ENCODE measurements around the gene RALGAPA1.
"Not testable (repeated sequence)": the region's sequence is repeated elsewhere in the genome, so short reads cannot be mapped to it uniquely, and the experiment has no call there.

RALGAPA1 gene

DNA sequence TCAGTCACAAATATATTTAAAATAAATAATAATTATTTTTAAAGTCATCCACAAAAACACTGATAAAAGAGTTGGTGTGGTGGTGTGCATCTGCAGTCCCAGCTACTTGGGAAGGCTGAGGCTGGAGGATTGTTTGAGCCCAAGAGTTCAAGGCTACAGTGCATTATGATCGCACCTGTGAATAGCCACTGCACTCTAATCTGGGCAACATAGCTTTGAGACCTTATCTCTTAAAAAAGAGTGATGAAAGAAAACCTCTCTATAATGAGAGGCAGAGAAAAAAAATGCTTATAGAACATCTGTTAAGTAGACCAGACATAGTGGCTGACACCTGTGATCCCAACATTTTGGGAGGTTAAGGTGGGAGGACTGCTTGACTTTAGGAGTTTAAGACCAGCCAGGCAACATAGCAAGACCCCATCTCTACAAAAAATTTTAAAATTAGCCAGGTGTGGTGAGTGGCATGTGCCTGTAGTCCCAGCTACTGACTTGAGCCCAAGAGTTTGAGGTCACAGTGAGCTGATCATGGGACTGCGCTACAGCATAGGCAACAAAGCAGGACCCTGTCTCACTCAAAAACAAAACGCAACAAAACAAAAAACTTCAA is 50.5 kb downstream of the RALGAPA1 start:
- Mint-ChIP-seq H3K36me3 (peaks cover 37% of the 10 kb centered on the region), H3K27me3 (no peaks in the 10 kb centered on the region), H3K9me3 (ENCODE audit: low read depth) (no peaks in the 10 kb centered on the region), H3K27ac (no peak overlapping the region), H3K4me3 (no peak overlapping the region), H3K4me1 (ENCODE audit: low read depth) (no peaks in the 10 kb centered on the region)

- no peak overlapping the region for H3K27ac Mint-ChIP-seq
- peaks cover 33% of the 10 kb centered on the region for H3K36me3 Mint-ChIP-seq
Observed at GRCh38 chr14:35754671-35755070, 54.4 kb downstream of the RALGAPA1 start.

GRCh38 chr14:35752380-35752779 is 56.7 kb downstream of the RALGAPA1 start:
- Mint-ChIP-seq H3K27me3 (no peaks in the 10 kb centered on the region), H3K27ac (no peak overlapping the region), H3K9me3 (ENCODE audit: low read depth) (no peaks in the 10 kb centered on the region), H3K4me3 (no peak overlapping the region), H3K36me3 (peaks cover 30% of the 10 kb centered on the region), H3K4me1 (ENCODE audit: low read depth) (peaks cover 2% of the 10 kb centered on the region)

More at GRCh38 chr14:35754671-35755070, 54.4 kb downstream of the RALGAPA1 start:
- no peaks in the 10 kb centered on the region for H3K4me1 Mint-ChIP-seq (ENCODE audit: low read depth)
- no peak overlapping the region for H3K4me3 Mint-ChIP-seq
- H3K9me3 Mint-ChIP-seq (ENCODE audit: low read depth), result no peaks in the 10 kb centered on the region
- no peaks in the 10 kb centered on the region for H3K27me3 Mint-ChIP-seq

DNA sequence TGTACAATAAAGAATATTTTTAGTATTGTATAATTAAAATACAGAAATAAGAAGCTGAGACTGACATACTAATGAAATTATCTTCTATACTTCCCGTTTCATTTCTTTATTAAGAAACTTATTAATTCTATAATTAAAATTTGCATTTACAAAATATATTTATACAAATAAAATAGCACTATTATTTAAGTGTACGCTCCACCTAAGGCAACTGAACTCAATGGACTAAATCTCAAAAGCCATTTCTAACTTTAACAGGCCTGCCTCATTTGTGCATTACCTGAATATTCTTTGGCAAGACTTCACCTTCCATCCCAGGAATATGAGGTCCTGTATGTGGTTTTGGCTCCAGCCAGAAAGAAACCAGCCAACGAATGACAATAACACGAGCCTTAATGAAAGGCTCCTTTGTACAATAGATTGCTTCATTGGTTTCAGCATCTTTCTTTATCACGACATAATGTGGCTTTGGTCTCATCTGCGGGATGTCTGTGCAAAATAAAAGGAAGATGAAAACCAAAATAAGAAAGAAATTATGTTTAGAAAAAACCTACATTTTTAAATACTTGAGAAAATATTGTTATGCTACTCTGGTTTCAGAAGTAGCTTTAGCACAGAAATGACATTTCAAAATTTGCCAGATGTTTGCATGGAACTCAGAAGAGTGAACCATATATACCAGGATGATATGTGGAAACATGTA is 58.7 kb downstream of the RALGAPA1 start:
- no peak overlapping the region for H3K27ac Mint-ChIP-seq
- no peaks in the 10 kb centered on the region for H3K9me3 Mint-ChIP-seq (ENCODE audit: low read depth)
- peaks cover 2% of the 10 kb centered on the region for H3K4me1 Mint-ChIP-seq (ENCODE audit: low read depth)
- H3K4me3 Mint-ChIP-seq, result no peak overlapping the region
- no peaks in the 10 kb centered on the region for H3K27me3 Mint-ChIP-seq
- H3K36me3 Mint-ChIP-seq, result peaks cover 17% of the 10 kb centered on the region

DNA sequence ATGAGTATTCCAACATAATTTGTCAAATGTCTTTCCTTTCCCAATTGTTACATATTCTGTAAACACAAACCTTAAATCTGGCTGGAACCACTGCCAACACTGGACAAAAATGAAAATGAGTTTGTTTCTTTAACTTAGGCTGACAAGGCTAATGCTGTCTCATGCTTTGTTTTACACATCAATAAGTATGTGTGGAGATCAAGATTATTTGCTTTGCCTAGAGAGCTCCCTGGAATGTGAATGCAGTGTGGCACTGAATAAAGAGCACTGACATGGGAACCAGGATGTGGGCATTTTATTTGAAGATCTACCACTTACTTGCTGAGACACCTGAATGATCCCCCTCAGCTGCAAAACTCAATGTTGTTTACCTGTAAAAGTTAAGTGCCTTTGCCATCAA is 61.7 kb downstream of the RALGAPA1 start:
- no peak overlapping the region for H3K4me3 Mint-ChIP-seq
- H3K9me3 Mint-ChIP-seq (ENCODE audit: low read depth), result no peaks in the 10 kb centered on the region
- H3K36me3 Mint-ChIP-seq, result peaks cover 2% of the 10 kb centered on the region
- no peak overlapping the region for H3K27ac Mint-ChIP-seq
- H3K4me1 Mint-ChIP-seq (ENCODE audit: low read depth), result peaks cover 3% of the 10 kb centered on the region
- no peaks in the 10 kb centered on the region for H3K27me3 Mint-ChIP-seq

- no peak overlapping the region for H3K27ac Mint-ChIP-seq
- peaks cover 9% of the 10 kb centered on the region for H3K36me3 Mint-ChIP-seq
- H3K4me1 Mint-ChIP-seq (ENCODE audit: low read depth), result peaks cover 6% of the 10 kb centered on the region
- no peak overlapping the region for H3K4me3 Mint-ChIP-seq
- no peaks in the 10 kb centered on the region for H3K9me3 Mint-ChIP-seq (ENCODE audit: low read depth)
- no peaks in the 10 kb centered on the region for H3K27me3 Mint-ChIP-seq
Observed at GRCh38 chr14:35742442-35742841, 66.7 kb downstream of the RALGAPA1 start.

- Mint-ChIP-seq H3K27me3 (no peaks in the 10 kb centered on the region), H3K4me3 (no peak overlapping the region), H3K9me3 (ENCODE audit: low read depth) (no peaks in the 10 kb centered on the region), H3K27ac (no peak overlapping the region), H3K36me3 (peaks cover 11% of the 10 kb centered on the region), H3K4me1 (ENCODE audit: low read depth) (peaks cover 6% of the 10 kb centered on the region)
Observed at GRCh38 chr14:35742032-35742371, 67.1 kb downstream of the RALGAPA1 start.

DNA sequence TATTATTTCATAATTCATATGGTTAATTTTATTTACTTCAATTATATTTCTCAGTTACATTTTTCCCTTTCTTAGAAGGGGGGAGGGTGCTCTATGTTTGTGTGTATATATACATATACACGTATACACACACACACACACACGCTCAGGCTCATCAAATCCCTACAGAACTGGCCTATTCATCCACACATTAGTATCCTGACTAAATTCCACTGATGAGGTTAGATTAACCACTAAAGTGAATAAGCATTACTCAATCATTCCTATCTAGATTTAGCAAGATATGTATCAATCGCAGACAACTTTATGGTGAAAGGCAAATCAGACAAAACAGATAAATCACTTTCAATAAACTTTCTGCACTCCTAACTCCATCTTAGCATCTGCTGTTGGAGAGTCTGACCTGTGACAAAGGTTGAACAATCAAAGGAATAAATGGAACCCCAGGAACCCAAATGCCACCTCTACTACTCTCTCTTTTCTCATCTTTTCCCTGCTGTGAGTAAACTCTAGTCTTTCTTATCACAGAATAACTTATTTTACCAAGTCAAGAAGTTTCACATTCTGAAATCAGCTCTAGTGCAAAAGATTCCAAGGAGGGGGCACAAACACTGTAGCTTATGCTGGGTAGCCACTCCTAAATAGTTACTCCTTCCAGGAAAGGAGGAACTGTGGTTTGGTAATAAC is 67.6 kb downstream of the RALGAPA1 start:
- Mint-ChIP-seq H3K27ac (peak overlapping the region; percentile 13), H3K4me3 (no peak overlapping the region), H3K27me3 (no peaks in the 10 kb centered on the region), H3K4me1 (ENCODE audit: low read depth) (peaks cover 6% of the 10 kb centered on the region), H3K9me3 (ENCODE audit: low read depth) (no peaks in the 10 kb centered on the region), H3K36me3 (peaks cover 14% of the 10 kb centered on the region)

DNA sequence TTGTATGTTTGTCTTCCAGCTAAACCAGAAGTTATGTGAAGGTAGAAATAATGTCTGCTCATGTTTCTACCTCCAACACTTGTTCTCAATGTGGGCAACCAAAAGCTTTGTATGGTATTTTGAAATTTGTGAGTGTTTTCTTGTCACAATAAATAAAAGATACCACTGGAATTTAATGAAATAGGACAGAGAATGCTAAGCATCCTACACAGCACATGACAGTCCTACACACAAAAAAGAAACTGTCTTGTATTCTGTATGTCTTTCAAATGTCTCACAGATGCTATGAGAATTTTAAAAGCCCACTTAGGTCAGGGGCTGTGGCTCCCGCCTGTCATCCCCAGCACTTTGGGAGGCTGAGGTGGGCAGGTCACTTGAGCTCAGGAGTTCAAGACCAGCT is 68.9 kb downstream of the RALGAPA1 start:
- Mint-ChIP-seq H3K4me1 (ENCODE audit: low read depth) (peaks cover 6% of the 10 kb centered on the region), H3K4me3 (no peak overlapping the region), H3K27me3 (no peaks in the 10 kb centered on the region), H3K9me3 (ENCODE audit: low read depth) (no peaks in the 10 kb centered on the region), H3K36me3 (peaks cover 24% of the 10 kb centered on the region), H3K27ac (no peak overlapping the region)

DNA sequence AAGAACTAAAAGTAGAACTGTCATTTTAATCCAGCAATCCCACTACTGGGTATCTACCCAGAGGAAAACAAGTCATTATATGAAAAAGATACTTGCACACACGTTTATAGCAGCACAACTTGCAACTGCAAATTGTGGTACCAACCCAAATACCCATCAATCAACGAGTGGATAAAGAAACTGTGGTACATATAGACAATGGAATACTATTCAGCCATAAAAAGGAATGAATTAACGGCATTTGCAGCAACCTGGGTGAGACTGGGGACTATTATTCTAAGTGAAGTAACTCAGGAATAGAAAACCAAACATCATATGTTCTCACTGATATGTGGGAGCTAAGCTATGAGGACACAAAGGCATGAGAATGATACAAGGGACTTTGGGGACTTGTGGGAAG is 73.9 kb downstream of the RALGAPA1 start:
- H3K36me3 Mint-ChIP-seq, result peaks cover 46% of the 10 kb centered on the region
- H3K27me3 Mint-ChIP-seq; H3K4me1 Mint-ChIP-seq (ENCODE audit: low read depth); H3K27ac Mint-ChIP-seq; H3K4me3 Mint-ChIP-seq; H3K9me3 Mint-ChIP-seq (ENCODE audit: low read depth): not testable (repeated sequence)

DNA sequence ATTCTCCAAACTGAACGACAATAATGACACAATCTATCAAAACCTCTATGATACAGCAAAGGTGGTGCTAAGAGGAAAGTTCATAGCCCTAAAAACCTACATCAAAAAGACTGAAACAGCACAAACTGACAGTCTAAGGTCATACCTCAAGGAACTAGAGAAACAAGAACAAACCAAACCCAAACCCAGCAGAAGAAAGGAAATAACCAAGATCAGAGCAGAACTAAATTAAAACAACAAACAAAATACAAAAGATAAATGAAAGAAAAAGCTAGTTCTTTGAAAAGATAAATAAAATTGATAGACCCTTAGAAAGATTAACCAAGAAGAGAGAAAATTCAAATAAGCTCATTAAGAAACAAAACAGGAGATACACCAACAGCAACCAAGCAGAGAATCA is 75.6 kb downstream of the RALGAPA1 start:
- not testable (repeated sequence) for H3K9me3 Mint-ChIP-seq (ENCODE audit: low read depth); H3K4me1 Mint-ChIP-seq (ENCODE audit: low read depth); H3K27me3 Mint-ChIP-seq; H3K27ac Mint-ChIP-seq; H3K4me3 Mint-ChIP-seq
- peaks cover 44% of the 10 kb centered on the region for H3K36me3 Mint-ChIP-seq

- H3K4me3 Mint-ChIP-seq, result no peak overlapping the region
- no peaks in the 10 kb centered on the region for H3K27me3 Mint-ChIP-seq
- no peaks in the 10 kb centered on the region for H3K9me3 Mint-ChIP-seq (ENCODE audit: low read depth)
- peaks cover 6% of the 10 kb centered on the region for H3K4me1 Mint-ChIP-seq (ENCODE audit: low read depth)
- H3K36me3 Mint-ChIP-seq, result peaks cover 39% of the 10 kb centered on the region
- no peak overlapping the region for H3K27ac Mint-ChIP-seq
Observed at GRCh38 chr14:35730871-35731270, 78.2 kb downstream of the RALGAPA1 start.

DNA sequence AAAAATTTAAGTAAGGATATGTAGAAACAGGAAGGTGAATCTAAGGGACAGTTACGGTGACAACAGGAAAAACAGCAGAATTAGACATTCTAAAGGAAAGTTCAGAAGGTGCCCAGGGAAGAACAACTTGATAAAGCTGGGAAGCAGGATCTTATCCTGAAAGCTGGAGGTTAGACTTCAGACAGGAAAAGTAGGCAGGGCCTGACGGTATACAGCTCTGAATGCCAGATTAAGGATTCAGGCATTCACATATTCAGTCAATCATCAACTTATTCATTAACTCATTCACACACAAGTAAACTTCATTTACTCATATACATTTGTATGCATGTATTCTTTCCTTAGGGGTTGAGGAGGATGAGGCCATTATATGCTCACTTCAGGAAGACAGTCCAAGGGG is 81.3 kb downstream of the RALGAPA1 start:
- Mint-ChIP-seq H3K4me3 (no peak overlapping the region), H3K36me3 (peaks cover 22% of the 10 kb centered on the region), H3K27me3 (no peaks in the 10 kb centered on the region), H3K27ac (no peak overlapping the region), H3K9me3 (ENCODE audit: low read depth) (no peaks in the 10 kb centered on the region), H3K4me1 (ENCODE audit: low read depth) (peaks cover 3% of the 10 kb centered on the region)

DNA sequence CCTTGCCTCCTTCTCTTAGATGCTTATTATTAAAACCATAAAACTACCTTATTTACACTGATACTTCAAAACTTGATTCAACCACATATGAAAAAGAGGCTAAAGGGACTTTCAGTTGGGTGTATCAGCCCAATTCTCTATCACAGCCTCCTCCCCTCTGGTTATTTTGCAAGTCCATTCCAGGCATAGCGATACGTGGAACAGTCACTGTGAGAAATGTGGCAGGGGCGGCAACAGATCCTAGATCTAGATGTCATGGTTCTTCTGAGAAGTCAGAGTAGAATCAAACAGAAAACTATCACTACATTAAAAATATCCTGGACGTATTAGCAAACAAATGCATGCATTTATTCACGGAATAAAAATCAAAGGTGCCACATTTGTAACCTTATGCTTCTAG is 83.2 kb downstream of the RALGAPA1 start:
- Mint-ChIP-seq H3K36me3 (peaks cover 15% of the 10 kb centered on the region), H3K9me3 (ENCODE audit: low read depth) (no peaks in the 10 kb centered on the region), H3K4me3 (no peak overlapping the region), H3K27ac (no peak overlapping the region), H3K4me1 (ENCODE audit: low read depth) (no peaks in the 10 kb centered on the region), H3K27me3 (no peaks in the 10 kb centered on the region)

DNA sequence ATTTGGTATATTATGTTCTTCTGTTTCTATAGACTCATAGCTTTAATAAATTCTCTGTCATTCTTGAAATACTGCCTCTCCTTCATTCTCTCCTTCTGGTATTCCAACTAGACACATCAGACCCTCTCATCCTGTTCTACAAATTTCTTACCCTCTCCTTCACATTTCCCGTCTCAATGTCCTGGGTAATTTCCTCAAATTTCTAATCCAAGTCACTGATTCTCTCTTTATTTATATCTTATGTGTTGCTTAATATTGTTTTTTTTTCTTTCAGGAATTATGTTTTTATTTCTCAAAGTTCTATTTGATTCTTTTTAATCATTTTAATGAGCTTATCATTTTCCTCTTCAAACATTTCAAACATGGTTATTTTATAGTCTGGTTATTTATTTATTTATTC is 94.0 kb downstream of the RALGAPA1 start:
- H3K9me3 Mint-ChIP-seq (ENCODE audit: low read depth), result no peaks in the 10 kb centered on the region
- H3K27me3 Mint-ChIP-seq, result no peaks in the 10 kb centered on the region
- H3K27ac Mint-ChIP-seq, result no peak overlapping the region
- peaks cover 32% of the 10 kb centered on the region for H3K36me3 Mint-ChIP-seq
- H3K4me1 Mint-ChIP-seq (ENCODE audit: low read depth), result no peaks in the 10 kb centered on the region
- H3K4me3 Mint-ChIP-seq, result no peak overlapping the region
